ENCODE results near the gene ZNRF1.

Gene ZNRF1

GRCh38 chr16:75099075-75099667 lies 100.3 kb downstream of the ZNRF1 start:
- TF ChIP-seq RAD21 (IDR thresholded peaks at IDR 0.05; ENCODE audit: low read depth) (no peak), CEBPB (IDR thresholded peaks at IDR 0.05) (no peak), EGR1 (IDR thresholded peaks at IDR 0.05) (no peak), MAX (IDR thresholded peaks at IDR 0.05) (no peak), CREB1 (IDR thresholded peaks at IDR 0.05; ENCODE audit: low read depth) (no peak), TEAD4 (IDR thresholded peaks at IDR 0.05) (no peak)
- TF ChIP-seq, protein P1, sequence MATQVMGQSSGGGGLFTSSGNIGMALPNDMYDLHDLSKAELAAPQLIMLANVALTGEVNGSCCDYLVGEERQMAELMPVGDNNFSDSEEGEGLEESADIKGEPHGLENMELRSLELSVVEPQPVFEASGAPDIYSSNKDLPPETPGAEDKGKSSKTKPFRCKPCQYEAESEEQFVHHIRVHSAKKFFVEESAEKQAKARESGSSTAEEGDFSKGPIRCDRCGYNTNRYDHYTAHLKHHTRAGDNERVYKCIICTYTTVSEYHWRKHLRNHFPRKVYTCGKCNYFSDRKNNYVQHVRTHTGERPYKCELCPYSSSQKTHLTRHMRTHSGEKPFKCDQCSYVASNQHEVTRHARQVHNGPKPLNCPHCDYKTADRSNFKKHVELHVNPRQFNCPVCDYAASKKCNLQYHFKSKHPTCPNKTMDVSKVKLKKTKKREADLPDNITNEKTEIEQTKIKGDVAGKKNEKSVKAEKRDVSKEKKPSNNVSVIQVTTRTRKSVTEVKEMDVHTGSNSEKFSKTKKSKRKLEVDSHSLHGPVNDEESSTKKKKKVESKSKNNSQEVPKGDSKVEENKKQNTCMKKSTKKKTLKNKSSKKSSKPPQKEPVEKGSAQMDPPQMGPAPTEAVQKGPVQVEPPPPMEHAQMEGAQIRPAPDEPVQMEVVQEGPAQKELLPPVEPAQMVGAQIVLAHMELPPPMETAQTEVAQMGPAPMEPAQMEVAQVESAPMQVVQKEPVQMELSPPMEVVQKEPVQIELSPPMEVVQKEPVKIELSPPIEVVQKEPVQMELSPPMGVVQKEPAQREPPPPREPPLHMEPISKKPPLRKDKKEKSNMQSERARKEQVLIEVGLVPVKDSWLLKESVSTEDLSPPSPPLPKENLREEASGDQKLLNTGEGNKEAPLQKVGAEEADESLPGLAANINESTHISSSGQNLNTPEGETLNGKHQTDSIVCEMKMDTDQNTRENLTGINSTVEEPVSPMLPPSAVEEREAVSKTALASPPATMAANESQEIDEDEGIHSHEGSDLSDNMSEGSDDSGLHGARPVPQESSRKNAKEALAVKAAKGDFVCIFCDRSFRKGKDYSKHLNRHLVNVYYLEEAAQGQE (IDR thresholded peaks at IDR 0.05; ENCODE audit: low read depth): no peak

- TF ChIP-seq CEBPB (IDR thresholded peaks at IDR 0.05) (no peak), RAD21 (IDR thresholded peaks at IDR 0.05; ENCODE audit: low read depth) (peak; percentile 9; the same call in 1 of the 2 replicates), CREB1 (IDR thresholded peaks at IDR 0.05; ENCODE audit: low read depth) (no peak), EGR1 (IDR thresholded peaks at IDR 0.05) (peak; percentile 49; the same call in 1 of the 2 replicates), FOXM1 (IDR thresholded peaks at IDR 0.05; ENCODE audit: borderline replicate concordance, low read depth) (peak; percentile 54; the same call in 1 of the 2 replicates), TCF12 (IDR thresholded peaks at IDR 0.05; ENCODE audit: low read depth) (peak; percentile 85), NFIC (IDR thresholded peaks at IDR 0.05) (peak; percentile 70), MAX (IDR thresholded peaks at IDR 0.05) (peak; percentile 75), TAF1 (IDR thresholded peaks at IDR 0.05; ENCODE audit: low read depth) (no peak), YY1 (IDR thresholded peaks at IDR 0.05; ENCODE audit: low read depth) (peak; percentile 65; the same call in 1 of the 2 replicates), ZBTB7A (IDR thresholded peaks at IDR 0.05; ENCODE audit: low read depth) (peak; percentile 77), TEAD4 (IDR thresholded peaks at IDR 0.05) (peak; percentile 91), EP300 (IDR thresholded peaks at IDR 0.05; ENCODE audit: borderline replicate concordance) (peak; percentile 87)
- TF ChIP-seq, protein P1 (IDR thresholded peaks at IDR 0.05; ENCODE audit: low read depth): no peak
- TF ChIP-seq, protein P2, sequence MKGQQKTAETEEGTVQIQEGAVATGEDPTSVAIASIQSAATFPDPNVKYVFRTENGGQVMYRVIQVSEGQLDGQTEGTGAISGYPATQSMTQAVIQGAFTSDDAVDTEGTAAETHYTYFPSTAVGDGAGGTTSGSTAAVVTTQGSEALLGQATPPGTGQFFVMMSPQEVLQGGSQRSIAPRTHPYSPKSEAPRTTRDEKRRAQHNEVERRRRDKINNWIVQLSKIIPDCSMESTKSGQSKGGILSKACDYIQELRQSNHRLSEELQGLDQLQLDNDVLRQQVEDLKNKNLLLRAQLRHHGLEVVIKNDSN (IDR thresholded peaks at IDR 0.05): 0 out of 2 replicates have a peak, but pooled peaks have one; percentile 32
Measured at GRCh38 chr16:75099738-75100602, 101.1 kb downstream of the ZNRF1 start.

- TF ChIP-seq TEAD4 (IDR thresholded peaks at IDR 0.05) (no peak), CREB1 (IDR thresholded peaks at IDR 0.05; ENCODE audit: low read depth) (no peak), EP300 (IDR thresholded peaks at IDR 0.05; ENCODE audit: borderline replicate concordance) (no peak), EGR1 (IDR thresholded peaks at IDR 0.05) (no peak), CEBPB (IDR thresholded peaks at IDR 0.05) (no peak)
- TF ChIP-seq, protein P1 (IDR thresholded peaks at IDR 0.05; ENCODE audit: low read depth): no peak
Measured at GRCh38 chr16:75100603-75100990, 101.8 kb downstream of the ZNRF1 start.

- no peak for TF ChIP-seq TEAD4 (IDR thresholded peaks at IDR 0.05)
Measured at GRCh38 chr16:75101635-75102034, 102.8 kb downstream of the ZNRF1 start.

DNA sequence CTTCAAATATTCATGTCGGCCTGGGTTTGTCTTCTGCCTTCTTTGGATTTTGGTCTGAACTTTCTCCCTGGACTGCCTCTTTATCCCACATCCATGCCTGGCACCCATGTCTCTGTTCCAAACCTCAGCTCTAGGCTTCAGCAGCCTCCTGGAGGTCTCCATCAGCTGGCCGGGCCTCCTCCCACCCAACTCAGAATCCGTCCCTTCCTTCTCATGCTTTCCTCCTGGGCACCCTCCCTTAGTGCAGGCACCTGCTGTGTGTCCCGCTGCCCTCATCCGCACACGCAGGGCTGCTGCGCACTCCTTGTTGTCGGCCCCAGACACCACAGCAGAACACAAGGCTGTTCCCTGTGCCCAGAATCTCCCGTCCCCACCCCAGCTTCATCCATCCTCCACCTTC lies 103.8 kb downstream of the ZNRF1 start:
- no peak for TF ChIP-seq FOXM1 (IDR thresholded peaks at IDR 0.05; ENCODE audit: borderline replicate concordance, low read depth)
- TF ChIP-seq, protein P2 (IDR thresholded peaks at IDR 0.05): no peak
- no peak for TF ChIP-seq YY1 (IDR thresholded peaks at IDR 0.05; ENCODE audit: low read depth)
- no peak for TF ChIP-seq TEAD4 (IDR thresholded peaks at IDR 0.05)
- TF ChIP-seq RAD21 (IDR thresholded peaks at IDR 0.05; ENCODE audit: low read depth): no peak
- TF ChIP-seq EP300 (IDR thresholded peaks at IDR 0.05; ENCODE audit: borderline replicate concordance): no peak
- no peak for TF ChIP-seq ZBTB7A (IDR thresholded peaks at IDR 0.05; ENCODE audit: low read depth)
- no peak for TF ChIP-seq MAX (IDR thresholded peaks at IDR 0.05)
- no peak for TF ChIP-seq CEBPB (IDR thresholded peaks at IDR 0.05)
- no peak for TF ChIP-seq TAF1 (IDR thresholded peaks at IDR 0.05; ENCODE audit: low read depth)
- no peak for TF ChIP-seq EGR1 (IDR thresholded peaks at IDR 0.05)
- TF ChIP-seq CREB1 (IDR thresholded peaks at IDR 0.05; ENCODE audit: low read depth): no peak
- no peak for TF ChIP-seq NFIC (IDR thresholded peaks at IDR 0.05)
- TF ChIP-seq, protein P1 (IDR thresholded peaks at IDR 0.05; ENCODE audit: low read depth): no peak
- TF ChIP-seq TCF12 (IDR thresholded peaks at IDR 0.05; ENCODE audit: low read depth): no peak

Measured in Ishikawa (cell line).